ENCODE measurements around the gene C1QTNF9B.

The C1QTNF9B gene

GRCh38 chr13:23859455-23859854, 37.8 kb downstream of the C1QTNF9B start:
- no peak for DNase-seq (ENCODE audit: low read depth)

GRCh38 chr13:23858546-23858945, 38.8 kb downstream of the C1QTNF9B start:
- DNase-seq (ENCODE audit: low read depth) = no peak

- DNase-seq (ENCODE audit: low read depth) = no peak
Observed at GRCh38 chr13:23856008-23856750, 41.1 kb downstream of the C1QTNF9B start.

- DNase-seq (ENCODE audit: low read depth) = no peak
Observed at GRCh38 chr13:23855360-23855759, 41.9 kb downstream of the C1QTNF9B start.

DNA sequence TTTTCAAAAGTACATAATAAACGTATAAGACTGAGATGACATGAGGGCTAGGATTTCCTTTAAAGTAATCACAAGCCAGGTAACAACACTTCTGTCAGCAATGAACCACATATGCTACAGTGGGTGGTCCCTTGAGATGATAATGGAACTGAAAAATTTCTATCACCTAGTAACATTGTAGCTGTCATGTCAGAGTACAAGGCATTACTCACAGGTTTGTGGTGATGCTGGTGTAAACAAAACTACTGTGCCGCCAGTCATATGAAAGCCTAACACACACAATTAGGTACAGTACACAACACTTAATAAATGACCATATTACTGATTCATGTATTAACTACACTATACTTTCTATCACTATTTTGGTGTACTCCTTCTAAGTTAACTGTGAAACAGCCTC, 45.0 kb downstream of the C1QTNF9B start:
- peak; percentile 46 for DNase-seq (ENCODE audit: low read depth)

- peak; percentile 70 for DNase-seq (ENCODE audit: low read depth)
Observed at GRCh38 chr13:23851106-23851505, 46.2 kb downstream of the C1QTNF9B start.

GRCh38 chr13:23850134-23850533, 47.2 kb downstream of the C1QTNF9B start:
- no peak for DNase-seq (ENCODE audit: low read depth)

GRCh38 chr13:23849670-23850069, 47.6 kb downstream of the C1QTNF9B start:
- DNase-seq (ENCODE audit: low read depth) = no peak

DNA sequence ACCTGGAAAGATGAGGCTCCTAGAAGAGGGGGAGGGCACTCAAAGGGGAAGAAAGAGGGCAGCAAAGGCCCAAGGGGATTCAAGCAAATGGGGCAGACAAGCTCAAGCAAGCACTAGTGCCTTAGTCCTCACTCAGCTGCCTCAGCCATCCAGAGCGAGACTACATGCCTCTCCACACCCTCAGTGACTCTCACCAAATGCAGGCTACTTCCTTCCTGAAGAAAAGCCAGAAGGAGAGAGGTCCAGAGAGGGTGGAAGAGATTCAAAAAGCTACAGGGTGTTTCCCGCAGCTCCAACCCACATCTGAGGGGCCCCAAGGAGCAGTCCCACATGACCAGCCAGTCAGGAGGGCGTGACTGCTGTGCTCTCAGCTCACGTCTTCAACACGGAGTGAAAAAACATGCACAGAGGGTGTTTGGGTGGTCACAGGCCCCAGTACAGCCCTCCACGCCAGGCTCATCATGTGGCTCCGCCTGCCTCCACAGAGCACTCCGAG, 48.6 kb downstream of the C1QTNF9B start:
- DNase-seq (ENCODE audit: low read depth) = no peak

- no peak for DNase-seq (ENCODE audit: low read depth)
Observed at GRCh38 chr13:23848019-23848418, 49.3 kb downstream of the C1QTNF9B start.

GRCh38 chr13:23847497-23847896, 49.8 kb downstream of the C1QTNF9B start:
- DNase-seq (ENCODE audit: low read depth) = no peak

- no peak for DNase-seq (ENCODE audit: low read depth)
Observed at GRCh38 chr13:23845105-23845725, 52.1 kb downstream of the C1QTNF9B start.

DNA sequence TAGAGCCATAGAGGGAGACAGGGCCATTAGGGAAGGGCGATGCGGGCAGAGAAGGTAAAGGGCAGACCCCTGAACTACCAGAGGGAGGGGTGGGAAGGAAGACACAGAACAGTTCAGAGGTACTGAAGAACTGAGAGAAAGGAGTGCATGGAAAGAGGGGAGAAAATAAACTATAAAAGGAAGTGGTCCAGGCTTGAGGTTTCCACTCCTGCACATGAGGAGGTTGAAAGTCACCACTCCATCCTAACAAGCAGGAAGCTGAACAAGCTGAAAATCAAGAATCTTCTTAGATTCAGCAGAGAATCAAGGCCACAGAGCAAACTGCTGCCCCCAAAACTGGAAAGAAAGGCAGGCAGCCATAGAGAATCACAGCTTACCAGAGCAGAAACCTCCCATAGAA, 53.2 kb downstream of the C1QTNF9B start:
- DNase-seq (ENCODE audit: low read depth) = no peak

- no peak for DNase-seq (ENCODE audit: low read depth)
Observed at GRCh38 chr13:23843436-23843835, 53.9 kb downstream of the C1QTNF9B start.

- DNase-seq (ENCODE audit: low read depth) = no peak
Observed at GRCh38 chr13:23842406-23842805, 54.9 kb downstream of the C1QTNF9B start.

Data from iris pigment epithelial cell (primary cell).